H1 (cell line): ENCODE data around the gene DCAF7. TPM values are rescaled to one million over a fixed set of nuclear protein-coding genes. Genes with fewer than 3 reads are reported as not detected.

ENCODE experiments used
- CTCF ChIA-PET: fragments of 300-600 bp; sonication (Branson Sonifier 250); formaldehyde crosslinking; loops from one replicate; lab custom pipeline; 2021; ENCODE audit not compliant: partially characterized antibody; lab: Charles Lee
- POLR2A ChIA-PET: fragments of 300-600 bp; sonication (Branson Sonifier 250); formaldehyde crosslinking; loops from one replicate; lab custom pipeline; 2021; ENCODE audit warnings: inconsistent platforms; ENCODE audit not compliant: partially characterized antibody; lab: Charles Lee
- DNase-seq, 2 experiments: peaks; one replicate each; pipeline versions ENCODE4 v3.0.0 to v3.0.0-alpha.2; 2010 to 2022; ENCODE audit warnings: low spot score in 2 of 2, low read depth in 1 of 2, mixed read lengths in 1 of 2
- FAIRE-seq: peaks from 2 replicates; lab custom pipeline; 2011; peaks lifted over from hg19 to GRCh38; lab: Jason Lieb, UNC
- H2AFZ ChIP-seq: 2 replicates; pipeline ENCODE4 v1.8.1; 2012; ENCODE audit warnings: low read length, inconsistent platforms
- H2AK5ac ChIP-seq: 2 replicates; pipeline ENCODE4 v1.6.1; 2013; ENCODE audit warnings: low read depth, low read length
- H2BK120ac ChIP-seq: replicated peaks from 2 replicates; pipeline ENCODE3; 2013; ENCODE audit warnings: low read depth, low read length, inconsistent platforms
- H2BK12ac ChIP-seq: 2 replicates; pipeline ENCODE4 v1.6.1; 2013; ENCODE audit warnings: low read depth, low read length
- H2BK15ac ChIP-seq: 2 replicates; pipeline ENCODE4 v1.6.1; 2013; ENCODE audit warnings: low read length
- H2BK20ac ChIP-seq: 2 replicates; pipeline ENCODE4 v1.6.1; 2013; ENCODE audit warnings: low read length
- H2BK5ac ChIP-seq: 2 replicates; pipeline ENCODE4 v1.6.1; 2013; ENCODE audit warnings: low read depth, low read length
- H3K14ac ChIP-seq: 2 replicates; pipeline ENCODE4 v1.6.1; 2013; ENCODE audit warnings: inconsistent platforms; ENCODE audit not compliant: insufficient read length
- H3K18ac ChIP-seq: 2 replicates; pipeline ENCODE4 v1.6.1; 2013; ENCODE audit warnings: low read length; ENCODE audit errors: extremely low read depth
- H3K23ac ChIP-seq: 2 replicates; pipeline ENCODE4 v1.6.1; 2013; ENCODE audit warnings: inconsistent platforms; ENCODE audit not compliant: insufficient read length
- H3K23me2 ChIP-seq: 2 replicates; pipeline ENCODE4 v1.6.1; 2013; ENCODE audit warnings: low read depth, low read length
- H3K27ac ChIP-seq: 2 replicates; pipeline ENCODE4 v1.6.1; 2011; ENCODE audit warnings: low read depth, low read length, inconsistent platforms
- H3K27me3 ChIP-seq, 4 experiments: replicated peaks in 1 of 4; 1 replicate in 1 of 4; 2 replicates in 3 of 4; pipeline versions ENCODE4 v1.6.1 to v1.8.1; 2011 to 2013; ENCODE audit warnings: low read length in 3 of 4, mild to moderate bottlenecking in 3 of 4, inconsistent platforms in 2 of 4, mixed read lengths in 2 of 4, moderate library complexity in 1 of 4; ENCODE audit not compliant: control insufficient read depth in 3 of 4, insufficient read depth in 3 of 4; ENCODE audit errors: extremely low read depth in 1 of 4
- H3K36me3 ChIP-seq, 4 experiments: 2 replicates each; pipeline versions ENCODE4 v1.6.1 to v1.8.1; 2011 to 2013; ENCODE audit warnings: mild to moderate bottlenecking in 4 of 4, low read length in 3 of 4, moderate library complexity in 2 of 4, control low read depth in 1 of 4, inconsistent platforms in 1 of 4; ENCODE audit not compliant: insufficient read depth in 4 of 4, control insufficient read depth in 2 of 4
- H3K4ac ChIP-seq: replicated peaks from 2 replicates; pipeline ENCODE3; 2013; ENCODE audit warnings: low read length, low read depth, mixed read lengths, inconsistent platforms; ENCODE audit not compliant: insufficient read length
- H3K4me1 ChIP-seq, 4 experiments: replicated peaks in 1 of 4; 1 replicate in 1 of 4; 2 replicates in 3 of 4; pipeline versions ENCODE4 v1.6.1 to v1.8.1; 2011 to 2013; ENCODE audit warnings: low read length in 3 of 4, inconsistent platforms in 2 of 4, mixed read lengths in 1 of 4; ENCODE audit not compliant: insufficient read depth in 4 of 4, control insufficient read depth in 3 of 4
- H3K4me2 ChIP-seq, 2 experiments: 2 replicates each; pipeline versions ENCODE4 v1.6.1 to v1.8.1; 2011 to 2013; ENCODE audit warnings: low read depth in 2 of 2, low read length in 2 of 2, control low read depth in 1 of 2, inconsistent platforms in 1 of 2, mild to moderate bottlenecking in 1 of 2; ENCODE audit not compliant: insufficient read depth in 1 of 2
- H3K4me3 ChIP-seq, 4 experiments: fragments of 200-600, 300-600 bp in 1 of 4; sonication (generic), shearing (Covaris generic), sonication (Bioruptor Twin) in 1 of 4; 2 replicates each; pipeline versions ENCODE4 v1.5.1 to v1.8.1; 2011 to 2016; ENCODE audit warnings: low read length in 4 of 4, low read depth in 3 of 4, control low read depth in 2 of 4, inconsistent platforms in 2 of 4, mild to moderate bottlenecking in 2 of 4, mixed read lengths in 1 of 4, moderate library complexity in 1 of 4; ENCODE audit not compliant: insufficient read depth in 2 of 4; ENCODE audit errors: extremely low read depth in 1 of 4
- H3K56ac ChIP-seq: replicated peaks from 2 replicates; pipeline ENCODE3; 2013; ENCODE audit warnings: low read depth, mild to moderate bottlenecking, mixed read lengths, low read length, inconsistent platforms; ENCODE audit not compliant: insufficient read length
- H3K79me1 ChIP-seq: 2 replicates; pipeline ENCODE4 v1.6.1; 2013; ENCODE audit warnings: low read depth, low read length, control low read depth
- H3K79me2 ChIP-seq, 2 experiments: 2 replicates each; pipeline versions ENCODE4 v1.6.1 to v1.8.1; 2012 to 2013; ENCODE audit warnings: low read length in 2 of 2, mild to moderate bottlenecking in 2 of 2, inconsistent platforms in 1 of 2; ENCODE audit not compliant: insufficient read depth in 2 of 2, control insufficient read depth in 1 of 2
- H3K9ac ChIP-seq, 4 experiments: replicated peaks in 1 of 4; 1 replicate in 1 of 4; 2 replicates in 3 of 4; pipeline versions ENCODE4 v1.6.1 to v1.8.1; 2011 to 2013; ENCODE audit warnings: low read depth in 3 of 4, low read length in 3 of 4, control low read depth in 2 of 4, mild to moderate bottlenecking in 2 of 4, moderate library complexity in 2 of 4, inconsistent platforms in 1 of 4; ENCODE audit errors: extremely low read depth in 1 of 4
- H3K9me3 ChIP-seq, 2 experiments: 2 replicates each; pipeline versions ENCODE4 v1.6.1 to v1.8.1; 2012 to 2013; ENCODE audit warnings: mild to moderate bottlenecking in 2 of 2, moderate library complexity in 2 of 2, control low read depth in 1 of 2, inconsistent platforms in 1 of 2, low read depth in 1 of 2, low read length in 1 of 2, mixed read lengths in 1 of 2; ENCODE audit not compliant: insufficient read depth in 2 of 2
- H4K20me1 ChIP-seq, 2 experiments: replicated peaks in 1 of 2; 2 replicates each; pipeline versions ENCODE3 to v1.8.1; 2011 to 2013; ENCODE audit warnings: inconsistent platforms in 2 of 2, low read length in 2 of 2, mild to moderate bottlenecking in 1 of 2; ENCODE audit not compliant: insufficient read depth in 2 of 2, control insufficient read depth in 1 of 2
- H4K5ac ChIP-seq: 2 replicates; pipeline ENCODE4 v1.6.1; 2013; ENCODE audit warnings: low read length, low read depth, mixed read lengths, inconsistent platforms; ENCODE audit not compliant: insufficient read length
- H4K8ac ChIP-seq: 2 replicates; pipeline ENCODE4 v1.8.0; 2013; ENCODE audit warnings: mild to moderate bottlenecking, moderate library complexity, low read length, inconsistent platforms; ENCODE audit not compliant: insufficient read depth; ENCODE audit errors: extremely low read depth
- H4K91ac ChIP-seq: replicated peaks from 2 replicates; pipeline ENCODE3; 2013; ENCODE audit warnings: low read length, mixed read lengths, inconsistent platforms; ENCODE audit not compliant: insufficient read length
- BACH1 ChIP-seq: IDR thresholded peaks from 2 replicates; pipeline ENCODE4 v1.6.1; 2012; ENCODE audit warnings: low read length, improper control_type of control experiment
- BCL11A ChIP-seq, 2 experiments: IDR thresholded peaks; one replicate each; pipeline ENCODE4 v1.6.1; 2011; ENCODE audit warnings: low read depth in 2 of 2, low read length in 2 of 2, mild to moderate bottlenecking in 2 of 2
- CEBPB ChIP-seq: IDR thresholded peaks from 2 replicates; pipeline ENCODE4 v1.6.1; 2012; ENCODE audit warnings: low read depth, low read length
- CREB1 ChIP-seq: IDR thresholded peaks from 2 replicates; pipeline ENCODE4 v1.6.1; 2012; ENCODE audit warnings: inconsistent platforms
- EZH2 ChIP-seq: fragments of 200-600 bp; sonication (generic); IDR thresholded peaks from 2 replicates; pipeline ENCODE4 v1.7.1; 2012; ENCODE audit warnings: low read depth, mild to moderate bottlenecking, moderate library complexity, low read length, inconsistent platforms; ENCODE audit not compliant: severe bottlenecking
- HDAC6 ChIP-seq: IDR thresholded peaks from one replicate; pipeline ENCODE4 v1.7.1; 2012; ENCODE audit warnings: low read depth, mild to moderate bottlenecking, inconsistent platforms, low read length, moderate library complexity
- KDM4A ChIP-seq: IDR thresholded peaks from one replicate; pipeline ENCODE4 v1.7.1; 2012; ENCODE audit warnings: low read depth, mild to moderate bottlenecking, moderate library complexity, low read length, inconsistent platforms; ENCODE audit not compliant: severe bottlenecking
- KDM5A ChIP-seq: fragments of 200-600 bp; IDR thresholded peaks from 2 replicates; pipeline ENCODE4 v1.7.1; 2012; ENCODE audit warnings: mild to moderate bottlenecking, low read length, inconsistent platforms, mixed read lengths
- POU5F1 ChIP-seq: IDR thresholded peaks from 2 replicates; pipeline ENCODE4 v1.6.1; 2011; ENCODE audit warnings: low read depth, mild to moderate bottlenecking, low read length, moderate library complexity
- RAD21 ChIP-seq, 2 experiments: IDR thresholded peaks in 1 of 2; conservative IDR thresholded peaks in 1 of 2; 2 replicates each; pipeline ENCODE4 v1.6.1; 2011; ENCODE audit warnings: low read depth in 2 of 2, low read length in 2 of 2, improper control_type of control experiment in 1 of 2, inconsistent platforms in 1 of 2, mild to moderate bottlenecking in 1 of 2, moderate library complexity in 1 of 2
- SIX5 ChIP-seq: IDR thresholded peaks from 2 replicates; pipeline ENCODE4 v1.6.1; 2011; ENCODE audit warnings: mild to moderate bottlenecking, low read depth, low read length
- SP4 ChIP-seq: IDR thresholded peaks from 2 replicates; pipeline ENCODE4 v1.6.1; 2012; ENCODE audit warnings: low read length, inconsistent platforms
- TEAD4 ChIP-seq: IDR thresholded peaks from 2 replicates; pipeline ENCODE4 v1.6.1; 2012; ENCODE audit warnings: low read depth, low read length, inconsistent platforms, mixed read lengths
- ZNF274 ChIP-seq: IDR thresholded peaks from 2 replicates; pipeline ENCODE4 v1.7.0; 2012; ENCODE audit warnings: low read length, borderline replicate concordance; ENCODE audit errors: extremely low read depth
- WGBS, 2 experiments: shearing (Covaris generic) in 1 of 2; methylation state at CpG; one replicate each; pipeline versions ENCODE4 v1.1.6 to v1.1.7; 2013 to 2015; ENCODE audit warnings: low lambda C conversion rate in 2 of 2, mixed read lengths in 2 of 2, inconsistent platforms in 1 of 2, low coverage in 1 of 2, missing lambda C conversion rate in 1 of 2; ENCODE audit not compliant: insufficient replicate concordance in 2 of 2, insufficient coverage in 1 of 2, insufficient read length in 1 of 2; ENCODE audit errors: extremely low coverage in 1 of 2, missing lambda C conversion rate in 1 of 2; 5-methylcytosine and 5-hydroxymethylcytosine counted together
- polyA plus RNA-seq, 7 experiments: library from polyadenylated mRNA; depleted of rRNA in 3 of 7; stranded (reverse) in 5 of 7; unstranded in 2 of 7; fragments of >200 nt in 5 of 7; fragments of 200-250 nt in 2 of 7; gene quantifications; 1 replicate in 5 of 7; 2 replicates in 1 of 7; 4 replicates in 1 of 7; pipeline versions ENCODE4 v1.2.1 to v1.2.3, GENCODE V29; 2011 to 2013; ENCODE audit warnings: missing spikeins in 2 of 7, mixed read lengths in 2 of 7
- total RNA-seq: library from RNA; stranded (reverse); fragmentation: NEBNext Ultra II Directional; extraction: Animal tissue kit (Norgen Biotek cat#: 25700); gene quantifications from 2 replicates; pipeline ENCODE4 v1.2.1, GENCODE V29; 2021

DCAF7 gene
- total and polyA plus RNA-seq, 2 of the 8 experiments (the other 6 are each of a cell fraction or from before 2014, with no cell fraction given) = 74.9 to 94.1 TPM

DNA sequence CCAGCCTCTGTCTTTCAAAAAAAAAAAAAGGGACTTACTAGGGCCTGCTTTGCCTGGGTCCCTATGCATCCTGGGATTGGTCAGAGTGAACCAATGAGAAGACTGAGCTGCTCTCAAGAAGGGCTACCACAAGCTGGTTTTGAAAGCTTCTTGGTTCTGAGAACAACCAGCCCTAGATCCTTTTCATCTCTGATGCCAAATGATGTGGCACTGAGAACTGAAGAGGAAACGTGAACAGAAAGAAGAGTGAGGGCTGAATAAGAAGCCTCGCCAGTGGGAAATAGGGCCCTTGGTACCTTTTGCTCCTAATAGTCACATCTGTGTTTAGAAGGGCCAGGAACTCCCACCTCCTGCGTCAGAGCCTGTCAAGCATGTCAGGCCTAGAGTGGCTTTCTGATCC lies 61.1 kb downstream of the DCAF7 start:
- no peaks in the 10 kb centered on the region for H3K79me2 ChIP-seq
- H3K14ac ChIP-seq = no peak overlapping the region
- H3K4ac ChIP-seq = no peak overlapping the region
- no peaks in the 10 kb centered on the region for H3K4me1 ChIP-seq
- no peak overlapping the region for H2BK20ac ChIP-seq
- H3K27me3 ChIP-seq = no peaks in the 10 kb centered on the region
- H2AK5ac ChIP-seq = no peak overlapping the region
- DNase-seq (no peak), FAIRE-seq (no peak)
- no peaks in the 10 kb centered on the region for H4K20me1 ChIP-seq
- H4K5ac ChIP-seq = no peak overlapping the region
- H3K27ac ChIP-seq = no peak overlapping the region
- H3K23ac ChIP-seq = no peak overlapping the region
- no peaks in the 10 kb centered on the region for H3K23me2 ChIP-seq
- no peak overlapping the region for H3K4me2 ChIP-seq
- WGBS, 2 experiments = 94% methylated on average over 3 of the region's 3 CpGs; no CpG with 5 or more reads in 1 of the 2 experiments
- H2BK120ac ChIP-seq = no peak overlapping the region
- no peak overlapping the region for H3K56ac ChIP-seq
- no peak overlapping the region for H4K91ac ChIP-seq
- no peak overlapping the region for H2AFZ ChIP-seq
- POLR2A ChIA-PET = interaction anchor here (0.6 to 2.6 kb wide), 9 partner anchors 9 to 985 kb away, joined by 3 to 18 read pairs (median 4); partner anchors contain the start of genes MAP3K3 and TACO1
- peaks cover 0 to 25% (median 13%) of the 10 kb centered on the region in 4 experiments; a peak in 6 of 8 replicates for H3K36me3 ChIP-seq
- no peak overlapping the region for H3K18ac ChIP-seq
- H2BK15ac ChIP-seq = no peak overlapping the region
- H3K9me3 ChIP-seq = no peaks in the 10 kb centered on the region
- no peak overlapping the region for H3K4me3 ChIP-seq
- H4K8ac ChIP-seq = no peak overlapping the region
- CTCF ChIA-PET = interaction anchor here (0.7 to 5.6 kb wide), 62 partner anchors 9 to 205 kb away, joined by 3 to 64 read pairs (median 6); partner anchors contain the start of genes CYB561, KCNH6, MAP3K3 and TACO1
- no peak overlapping the region for H3K9ac ChIP-seq
- H2BK12ac ChIP-seq = no peak overlapping the region
- H3K79me1 ChIP-seq = no peaks in the 10 kb centered on the region
- no peak overlapping the region for H2BK5ac ChIP-seq
- TF ChIP-seq HDAC6 (no peak), SP4 (no peak), BACH1 (no peak), KDM5A (no peak), CREB1 (no peak), CEBPB (no peak), TEAD4 (no peak), RAD21 (IDR thresholded peaks at IDR 0.05 in 1 of 2, conservative IDR thresholded peaks at IDR 0.05 in 1 of 2; ENCODE audit: low read depth in 2 of 2, low read length in 2 of 2) (no peak), BCL11A (IDR thresholded peaks at IDR 0.05; ENCODE audit: low read depth in 2 of 2, low read length in 2 of 2) (no peak), EZH2 (no peak), KDM4A (no peak), POU5F1 (no peak), ZNF274 (no peak), SIX5 (no peak)
